Effector CD8-positive, alpha-beta T cell (primary cell): ENCODE results near the gene CACNB3.

Experiments
- DNase-seq: peaks from one replicate; lab custom pipeline; 2025; lab: John Stamatoyannopoulos, UW
- total RNA-seq, 4 experiments: gene quantifications; one replicate each; lab custom pipeline; 2026; lab: John Stamatoyannopoulos, UW

The CACNB3 gene
- total RNA-seq, result 7.7 to 22.3 (median 16.5) reads per million in 4 experiments

- peak; percentile 64 for DNase-seq
Measured at GRCh38 chr12:48817873-48818830, at the start of gene CACNB3. CACNB3 (plus strand) TSS chr12:48818496; CDS start chr12:48818930, 434 bp downstream.

GRCh38 chr12:48768736-48769135 is 49.6 kb upstream of the CACNB3 start:
- DNase-seq, result no peak

GRCh38 chr12:48770756-48771155 is 47.5 kb upstream of the CACNB3 start:
- DNase-seq, result no peak

- no peak for DNase-seq
Measured at GRCh38 chr12:48771588-48772112, 46.6 kb upstream of the CACNB3 start.

- DNase-seq, result no peak
Measured at GRCh38 chr12:48773686-48774085, 44.6 kb upstream of the CACNB3 start.

GRCh38 chr12:48774516-48774915 is 43.8 kb upstream of the CACNB3 start:
- no peak for DNase-seq

GRCh38 chr12:48775299-48775698 is 43.0 kb upstream of the CACNB3 start:
- no peak for DNase-seq

GRCh38 chr12:48775991-48776649 is 42.2 kb upstream of the CACNB3 start:
- DNase-seq, result no peak

- DNase-seq, result no peak
Measured at GRCh38 chr12:48776956-48777355, 41.3 kb upstream of the CACNB3 start.

GRCh38 chr12:48777501-48778400 is 40.5 kb upstream of the CACNB3 start:
- DNase-seq, result no peak

- no peak for DNase-seq
Measured at GRCh38 chr12:48779869-48780268, 38.4 kb upstream of the CACNB3 start.

- DNase-seq, result no peak
Measured at GRCh38 chr12:48780381-48781025, 37.8 kb upstream of the CACNB3 start.

- no peak for DNase-seq
Measured at GRCh38 chr12:48781750-48782456, 36.4 kb upstream of the CACNB3 start.

- no peak for DNase-seq
Measured at GRCh38 chr12:48782457-48783395, 35.6 kb upstream of the CACNB3 start.

GRCh38 chr12:48783432-48783831 is 34.9 kb upstream of the CACNB3 start:
- no peak for DNase-seq

- DNase-seq, result no peak
Measured at GRCh38 chr12:48786591-48787544, 31.4 kb upstream of the CACNB3 start.

GRCh38 chr12:48787791-48788523 is 30.3 kb upstream of the CACNB3 start:
- DNase-seq, result no peak

- DNase-seq, result no peak
Measured at GRCh38 chr12:48788524-48788853, 29.8 kb upstream of the CACNB3 start.
